ENCODE measurements around the gene MED22.
"Not testable (repeated sequence)": the region's sequence is repeated elsewhere in the genome, so short reads cannot be mapped to it uniquely, and the experiment has no call there.

Gene MED22

GRCh38 chr9:133335924-133336811, 11.8 kb downstream of the MED22 start, which contains the start of gene SURF6:
TSS of gene SURF6 (minus strand) at chr9:133336188. CDS start at chr9:133336132, 56 bp downstream.
- peak; percentile 84 to 85 for DNase-seq (ENCODE audit: low read depth in 2 of 2)

- DNase-seq (ENCODE audit: low read depth in 2 of 2): not testable (repeated sequence)
These were observed 13.0 kb downstream of the MED22 start for GRCh38 chr9:133334888-133335287.

- no peak for DNase-seq (ENCODE audit: low read depth in 2 of 2)
These were observed 13.8 kb downstream of the MED22 start for GRCh38 chr9:133334161-133334560.

DNA sequence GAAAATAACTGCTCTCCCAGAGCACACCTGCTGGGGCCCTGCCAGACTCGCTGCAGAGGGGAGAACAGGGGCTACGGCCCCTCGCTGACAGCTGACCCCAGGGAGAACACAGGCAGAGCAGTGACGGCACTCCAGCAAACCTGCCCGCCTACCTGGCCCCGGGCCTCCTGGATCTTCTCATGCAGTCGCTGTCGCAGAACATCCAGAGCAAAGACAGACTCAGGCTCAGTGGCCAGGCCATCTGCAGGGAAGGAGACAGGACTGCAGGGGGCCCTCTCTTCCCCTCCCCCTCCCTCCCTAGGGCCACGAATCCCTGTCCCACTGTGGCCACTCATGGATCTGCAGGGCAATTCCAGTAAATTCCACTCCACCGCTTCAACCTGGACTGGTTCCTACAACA, 14.4 kb downstream of the MED22 start:
- no peak for DNase-seq (ENCODE audit: low read depth in 2 of 2)

DNA sequence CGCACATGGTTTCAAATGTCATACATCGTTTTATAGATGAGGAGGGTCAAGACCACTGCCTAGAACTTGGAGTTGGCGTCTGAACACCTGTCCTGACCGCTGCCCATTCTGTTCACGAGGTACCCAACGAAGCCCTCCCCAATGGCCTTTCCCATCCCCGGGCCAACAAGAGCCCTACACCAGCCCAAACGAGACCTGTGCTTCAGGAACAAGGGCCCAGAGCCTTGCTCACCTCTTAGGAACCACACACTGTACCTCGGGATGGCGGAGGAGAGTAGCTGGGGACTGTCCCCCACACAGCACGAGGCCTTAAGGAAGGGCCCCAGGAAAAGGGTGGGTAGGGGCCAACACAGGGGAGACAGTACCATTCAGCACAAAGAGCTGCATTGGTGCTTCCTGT, 14.9 kb downstream of the MED22 start:
- no peak for DNase-seq (ENCODE audit: low read depth in 2 of 2)

- DNase-seq (ENCODE audit: low read depth in 2 of 2): no peak
These were observed 15.6 kb downstream of the MED22 start for GRCh38 chr9:133332381-133332730.

DNA sequence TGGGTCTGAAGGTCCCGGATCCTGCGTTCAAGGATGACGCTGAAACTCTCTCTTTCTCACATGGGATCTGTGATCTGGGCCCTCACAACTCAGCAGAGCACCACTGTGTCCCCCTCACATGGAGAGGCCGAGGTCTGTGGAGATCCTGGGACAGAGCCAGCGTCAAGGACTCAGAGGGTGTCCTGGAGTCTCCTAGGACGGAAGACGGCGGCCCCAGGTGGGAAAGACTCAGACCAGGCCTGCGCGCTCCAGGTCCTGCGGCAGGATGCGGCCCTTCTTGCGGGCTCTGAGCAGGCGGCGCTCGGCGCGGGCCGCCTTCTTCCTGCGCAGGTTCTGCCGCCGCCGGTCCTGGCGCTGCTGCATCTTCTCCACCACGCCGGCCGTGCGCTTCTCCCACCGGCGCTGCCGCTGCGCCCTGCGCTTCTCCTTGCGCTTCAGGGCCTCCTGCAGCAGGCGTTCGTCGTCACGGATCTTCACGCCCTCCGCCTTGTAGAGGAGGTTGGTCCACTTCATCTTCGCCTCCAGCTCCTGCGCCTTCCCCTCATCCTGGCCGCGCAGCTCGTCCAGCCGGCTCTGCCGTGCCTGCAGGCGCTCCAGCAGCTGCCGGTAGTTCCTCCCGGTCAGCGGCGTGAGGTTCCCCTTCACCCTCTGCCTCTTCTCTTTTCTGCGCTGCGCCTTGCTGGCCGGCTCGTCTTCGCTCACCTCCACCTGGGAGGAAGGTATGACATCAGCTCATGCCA, 16.1 kb downstream of the MED22 start:
- no peak for DNase-seq (ENCODE audit: low read depth in 2 of 2)

- DNase-seq (ENCODE audit: low read depth in 2 of 2): no peak
These were observed 16.7 kb downstream of the MED22 start for GRCh38 chr9:133331221-133331620.

GRCh38 chr9:133329306-133330156, 18.4 kb downstream of the MED22 start:
- DNase-seq (ENCODE audit: low read depth in 2 of 2): not testable (repeated sequence)

DNA sequence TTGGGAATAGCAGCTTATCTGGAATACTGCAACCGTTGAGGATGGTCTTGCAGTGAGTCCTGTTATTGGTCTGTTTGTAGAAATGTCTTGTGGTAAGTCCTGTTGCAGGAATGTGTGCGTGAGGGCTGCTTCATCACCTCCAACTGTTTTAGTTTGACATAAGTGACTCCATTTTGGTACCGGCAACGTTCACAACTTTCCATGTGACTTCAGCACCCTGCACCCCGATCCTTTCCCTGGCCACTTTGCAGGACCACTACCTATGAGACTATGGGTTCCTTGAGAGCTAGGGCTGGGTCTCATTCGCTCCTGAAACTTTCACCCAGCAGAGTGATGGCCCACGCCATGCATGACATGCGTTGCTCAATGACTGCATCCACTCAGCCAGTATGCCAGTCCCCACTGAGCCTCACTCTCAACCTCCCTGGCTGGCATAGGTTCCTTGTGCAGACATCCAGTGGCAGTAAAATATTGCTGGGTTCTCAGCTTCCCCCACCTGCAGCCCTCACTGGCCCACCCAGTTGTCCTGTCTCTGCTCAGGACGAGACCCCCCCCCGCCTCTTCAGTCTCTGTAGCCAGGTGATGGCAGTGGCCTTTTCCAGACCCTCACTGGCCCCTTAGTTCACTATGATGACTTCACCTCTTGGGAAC, 20.0 kb downstream of the MED22 start:
- DNase-seq (ENCODE audit: low read depth in 2 of 2): no peak

DNA sequence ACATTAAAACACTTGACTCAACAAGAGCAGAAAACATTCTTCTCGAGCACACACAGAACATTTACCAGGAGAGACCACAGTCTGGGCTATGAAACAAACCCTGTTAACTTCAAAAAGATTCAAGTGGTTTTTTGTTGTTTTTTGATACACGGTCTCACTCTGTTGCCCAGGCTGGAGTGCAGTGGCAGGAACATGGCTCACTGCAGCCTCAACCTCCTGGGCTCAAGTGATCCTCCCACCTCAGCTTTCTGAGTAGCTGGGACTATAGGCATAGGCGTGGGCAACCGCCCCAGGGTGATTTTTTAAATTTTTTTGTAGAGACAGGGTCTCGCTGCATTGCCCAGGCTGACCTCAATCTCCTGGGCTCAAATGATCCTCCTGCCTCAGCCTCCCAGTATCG, 20.9 kb downstream of the MED22 start:
- not testable (repeated sequence) for DNase-seq (ENCODE audit: low read depth in 2 of 2)

GRCh38 chr9:133323991-133324703, 23.8 kb downstream of the MED22 start:
- DNase-seq (ENCODE audit: low read depth in 2 of 2): no peak

DNA sequence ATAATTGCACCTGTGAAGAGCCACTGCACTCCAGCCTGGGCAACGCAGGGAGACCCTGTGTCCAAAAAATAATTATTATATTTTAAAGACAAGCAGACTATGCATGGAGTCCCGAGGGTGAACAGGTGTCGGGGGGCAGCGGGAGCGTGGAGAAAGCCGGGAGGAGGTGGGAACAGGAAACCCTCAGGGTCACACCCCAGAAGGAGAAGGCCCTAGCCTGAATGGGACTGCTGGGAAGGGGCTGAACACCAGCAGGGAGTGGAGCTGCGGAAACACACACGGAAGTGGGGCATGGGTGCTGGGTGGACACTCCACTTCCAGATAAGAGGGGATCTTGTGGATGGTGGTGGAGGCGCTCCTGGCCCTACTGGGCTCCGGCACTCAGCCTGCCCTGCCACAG, 24.7 kb downstream of the MED22 start:
- no peak for DNase-seq (ENCODE audit: low read depth in 2 of 2)

DNA sequence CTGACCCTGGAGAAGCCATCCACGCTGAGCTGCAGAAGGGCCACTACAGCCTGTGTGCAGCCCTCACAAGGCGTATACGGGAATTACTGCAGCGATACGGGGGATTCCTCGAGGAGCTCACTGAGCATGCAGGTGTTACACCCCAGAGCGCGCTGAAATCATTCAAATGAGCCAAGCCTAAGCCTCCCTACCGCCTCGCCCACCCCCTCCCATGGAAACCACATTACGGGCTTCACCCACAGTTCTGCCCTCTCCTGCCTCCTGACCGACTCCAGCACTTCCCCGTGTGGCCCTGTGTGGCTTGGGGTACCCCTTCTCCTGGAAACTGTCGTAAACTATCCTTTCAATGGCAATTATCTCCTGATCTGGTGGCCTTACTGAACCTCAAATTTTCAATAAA, 25.2 kb downstream of the MED22 start:
- DNase-seq (ENCODE audit: low read depth in 2 of 2): no peak

- no peak for DNase-seq (ENCODE audit: low read depth in 2 of 2)
These were observed 26.5 kb downstream of the MED22 start for GRCh38 chr9:133321411-133321935.

GRCh38 chr9:133320421-133320881, 27.5 kb downstream of the MED22 start:
- no peak for DNase-seq (ENCODE audit: low read depth in 2 of 2)

DNA sequence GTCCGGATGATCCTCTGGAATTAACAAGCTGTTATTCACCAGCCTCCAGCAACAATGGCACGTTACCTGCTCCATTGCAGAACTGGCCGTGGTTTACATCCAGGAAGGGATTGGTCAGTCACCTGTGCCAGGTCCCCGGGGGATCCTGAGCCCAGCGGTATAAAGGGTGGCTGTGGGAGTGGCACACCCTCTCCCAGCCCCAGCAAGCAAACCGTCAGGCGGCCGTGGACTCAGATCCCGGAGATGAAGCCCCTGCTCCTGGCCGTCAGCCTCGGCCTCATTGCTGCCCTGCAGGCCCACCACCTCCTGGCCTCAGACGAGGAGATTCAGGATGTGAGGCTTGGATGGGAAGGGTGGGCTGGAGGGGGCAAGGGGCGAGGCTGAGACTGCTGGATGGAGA, 30.4 kb downstream of the MED22 start:
- DNase-seq (ENCODE audit: low read depth in 2 of 2): not testable (repeated sequence)

- no peak for DNase-seq (ENCODE audit: low read depth in 2 of 2)
These were observed 31.9 kb downstream of the MED22 start for GRCh38 chr9:133315997-133316396.

DNA sequence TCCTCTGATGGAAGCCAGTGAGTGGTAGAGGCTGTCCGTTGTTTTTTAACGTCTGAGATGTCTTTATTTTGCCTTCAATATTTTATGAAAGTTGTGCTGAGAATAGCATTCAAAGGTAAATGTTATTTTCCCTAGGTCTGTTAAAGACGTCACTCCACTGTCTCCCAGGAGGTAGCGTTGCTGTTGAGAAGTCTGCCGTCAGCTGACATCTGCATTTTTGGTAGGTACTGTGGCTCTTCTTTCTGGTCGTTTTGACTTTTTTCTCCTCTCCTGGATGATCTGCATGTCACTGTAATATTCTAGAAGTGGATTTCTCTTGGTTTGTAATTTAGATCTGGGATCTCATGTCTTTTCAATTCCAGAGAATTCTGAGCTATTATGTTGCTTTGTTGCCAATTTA, 38.3 kb downstream of the MED22 start:
- no peak for DNase-seq (ENCODE audit: low read depth in 2 of 2)

DNA sequence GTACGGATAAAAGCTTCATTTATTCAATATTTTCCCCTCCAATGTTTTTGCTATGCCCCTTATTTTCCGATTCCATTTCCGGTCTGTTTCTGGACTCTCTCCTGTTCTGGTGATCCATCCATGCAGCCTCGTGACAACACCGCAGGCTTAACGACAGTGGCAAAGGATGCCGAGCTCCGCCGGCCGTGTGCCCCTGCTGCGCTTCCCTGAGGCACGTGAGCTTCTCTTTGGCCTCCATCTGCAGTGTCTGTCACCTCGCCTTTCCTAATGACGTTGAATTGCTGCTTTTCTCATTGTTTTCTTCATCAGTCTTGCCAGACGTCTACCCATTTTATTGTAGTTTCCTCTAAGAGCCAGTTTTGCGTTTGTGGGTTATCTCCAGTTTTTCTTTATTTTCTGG, 40.6 kb downstream of the MED22 start:
- DNase-seq (ENCODE audit: low read depth in 2 of 2): no peak
